ENCODE results near the gene LIMK2.
"Not testable (repeated sequence)": the region's sequence is repeated elsewhere in the genome, so short reads cannot be mapped to it uniquely, and the experiment has no call there.

The LIMK2 gene

DNA sequence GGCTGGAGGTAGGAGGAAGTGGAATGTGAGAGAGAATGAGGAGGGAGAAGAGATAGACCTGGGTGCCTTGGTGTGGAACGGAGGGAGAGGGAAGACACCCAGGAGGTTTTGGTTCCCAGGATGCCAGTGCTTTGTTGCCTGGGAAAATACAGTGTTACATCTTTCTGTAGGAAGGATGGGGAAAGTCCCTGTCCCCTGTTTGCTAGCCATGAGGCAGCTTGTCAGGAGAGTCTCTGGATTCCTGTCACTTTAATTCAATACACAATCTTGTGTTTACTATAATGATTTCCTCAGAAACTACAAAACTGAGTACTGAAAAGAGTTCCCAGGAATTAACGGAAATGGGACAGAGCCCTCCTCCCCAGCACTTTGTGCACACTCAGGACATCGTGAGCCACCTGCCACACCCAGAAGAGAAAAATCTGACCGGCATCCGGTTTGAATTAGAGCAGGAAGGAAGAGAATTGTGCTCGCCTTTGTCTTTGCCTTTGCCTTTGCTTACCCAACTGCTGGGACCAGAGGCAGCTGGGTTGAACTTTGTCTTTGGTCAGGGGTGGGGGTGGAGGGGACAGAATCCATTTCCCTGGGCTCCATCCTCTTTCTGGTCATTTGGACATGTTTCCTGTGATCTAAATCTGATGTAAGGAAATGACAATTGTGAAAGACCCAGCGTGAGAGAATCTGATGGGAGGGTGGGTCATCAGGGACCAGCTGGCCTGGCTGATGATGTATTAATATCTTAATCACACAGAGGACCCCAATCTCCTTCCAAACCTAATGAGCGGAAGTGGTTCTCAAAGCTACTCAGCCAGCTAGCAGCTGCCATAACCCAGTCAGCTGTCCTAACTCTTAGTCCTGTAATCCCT, 1.3 kb upstream of the LIMK2 start:
- DNase-seq (ENCODE audit: low spot score): no peak

DNA sequence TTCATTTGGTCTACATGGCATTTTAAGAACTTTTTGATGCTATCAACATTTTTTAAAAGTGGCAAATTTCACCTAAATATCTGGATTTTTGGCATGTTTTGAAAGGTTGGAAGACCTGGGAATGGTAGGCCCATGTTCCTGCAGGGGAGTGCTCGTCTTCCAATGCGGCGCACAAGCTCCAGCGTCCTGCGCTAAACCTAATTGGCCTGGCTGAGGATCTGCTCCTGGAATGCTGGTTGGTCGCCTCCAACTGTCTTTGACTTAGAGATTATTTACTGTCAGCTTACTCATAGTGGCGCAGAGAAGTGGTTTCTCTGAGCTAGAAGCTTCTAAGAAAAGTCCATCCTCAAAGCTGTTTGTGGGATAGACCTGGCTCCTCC, 626 bp upstream of the LIMK2 start:
- no peak for DNase-seq (ENCODE audit: low spot score)

DNA sequence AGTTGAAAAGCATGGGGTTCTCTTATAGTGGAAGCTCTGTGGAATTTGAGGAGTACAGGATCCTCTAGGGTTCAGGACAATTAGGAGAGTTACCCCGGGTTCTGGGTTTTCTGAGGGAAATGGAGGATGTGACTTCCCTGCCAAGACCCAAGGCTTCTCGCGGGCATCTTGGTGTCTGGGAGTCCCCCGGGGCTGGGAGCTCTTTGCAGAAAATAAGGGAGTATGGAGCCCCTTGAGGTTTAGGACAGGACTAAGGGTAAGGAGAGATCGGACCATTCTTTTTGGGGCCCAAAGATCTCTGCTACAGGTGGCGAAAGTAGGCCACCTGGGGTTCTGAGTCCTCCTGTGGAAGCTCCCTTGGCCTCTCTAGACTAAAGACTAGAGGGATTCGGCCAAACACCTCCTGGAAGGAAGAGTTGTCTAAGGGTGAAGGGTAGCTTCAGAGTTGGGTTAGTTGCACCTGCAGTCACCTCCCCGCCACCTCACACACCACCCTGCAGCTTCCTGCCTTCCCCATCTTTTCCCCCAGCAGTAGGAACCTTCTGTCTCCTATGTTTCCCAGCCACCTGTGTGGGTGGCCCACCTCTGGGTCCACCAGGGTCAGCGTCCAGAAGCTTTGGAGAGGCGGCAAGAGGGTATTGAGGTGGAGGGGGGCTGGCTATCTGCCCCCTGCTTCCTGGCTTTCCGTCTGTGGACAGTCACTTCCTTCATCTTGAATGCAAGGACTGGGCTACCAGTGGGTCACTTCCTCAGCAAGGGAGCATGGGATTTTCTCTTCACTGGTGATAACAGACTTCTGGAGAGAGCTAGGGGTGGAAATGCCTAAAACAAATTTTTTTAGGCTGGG, 908 bp downstream of the LIMK2 start:
- no peak for DNase-seq (ENCODE audit: low spot score)

DNA sequence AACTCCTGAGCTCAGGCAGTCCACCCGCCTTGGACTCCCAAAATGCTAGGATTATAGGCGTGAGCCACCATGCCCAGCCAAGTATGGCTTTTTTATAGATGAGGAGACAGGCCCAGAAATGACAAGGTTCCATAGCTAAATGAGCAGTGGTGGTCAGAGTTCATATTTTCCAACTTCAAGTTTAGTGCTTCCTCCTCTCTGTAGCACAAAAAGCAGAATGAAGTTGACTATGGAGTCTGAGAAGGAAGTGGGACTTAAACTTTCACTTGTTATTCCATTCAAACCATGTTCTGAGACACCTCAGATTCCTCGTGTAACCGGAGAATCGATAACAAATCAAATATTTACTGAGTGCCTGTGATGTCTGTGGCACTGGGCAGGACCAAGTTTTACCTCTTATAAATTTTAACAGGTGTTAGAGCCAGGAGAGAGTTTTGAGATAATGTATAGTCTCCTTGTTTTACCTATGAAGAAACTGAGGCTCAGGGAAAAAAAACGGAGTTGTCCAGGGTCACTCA, 3.0 kb downstream of the LIMK2 start:
- DNase-seq (ENCODE audit: low spot score): no peak

DNA sequence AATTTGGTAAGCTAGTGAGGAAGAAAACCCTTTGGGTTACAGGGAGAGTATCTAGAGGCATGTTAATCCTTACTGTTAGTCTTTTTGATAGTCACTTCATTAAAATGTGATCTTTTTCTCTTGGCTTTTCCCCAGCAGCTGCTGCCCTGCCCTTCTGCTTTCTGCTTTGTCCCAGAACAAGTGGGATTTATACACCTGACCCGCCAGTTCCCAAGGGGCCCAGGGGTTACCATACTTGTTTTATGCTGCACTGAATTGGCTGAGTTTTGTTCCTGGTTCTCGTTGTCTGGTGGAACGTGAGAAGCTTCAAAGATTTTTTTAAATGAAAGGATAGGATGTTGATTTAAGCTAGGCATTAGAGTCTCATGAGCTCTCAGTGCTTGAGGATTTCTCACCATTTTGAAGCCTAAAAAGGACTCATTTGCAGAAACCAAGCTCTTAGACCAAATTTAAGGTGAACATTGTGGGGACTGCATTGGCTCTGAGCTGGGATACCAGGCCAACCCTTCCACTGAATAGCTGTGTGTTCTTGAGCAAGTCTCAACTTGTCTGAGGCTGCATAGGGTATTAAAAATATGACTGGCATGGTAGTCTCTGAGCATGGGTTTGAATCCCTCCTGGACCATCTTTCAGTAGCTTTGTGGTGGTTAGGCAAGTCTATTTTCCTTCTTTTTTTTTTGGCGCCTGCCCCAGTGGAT, 6.6 kb downstream of the LIMK2 start:
- DNase-seq (ENCODE audit: low spot score): no peak

DNA sequence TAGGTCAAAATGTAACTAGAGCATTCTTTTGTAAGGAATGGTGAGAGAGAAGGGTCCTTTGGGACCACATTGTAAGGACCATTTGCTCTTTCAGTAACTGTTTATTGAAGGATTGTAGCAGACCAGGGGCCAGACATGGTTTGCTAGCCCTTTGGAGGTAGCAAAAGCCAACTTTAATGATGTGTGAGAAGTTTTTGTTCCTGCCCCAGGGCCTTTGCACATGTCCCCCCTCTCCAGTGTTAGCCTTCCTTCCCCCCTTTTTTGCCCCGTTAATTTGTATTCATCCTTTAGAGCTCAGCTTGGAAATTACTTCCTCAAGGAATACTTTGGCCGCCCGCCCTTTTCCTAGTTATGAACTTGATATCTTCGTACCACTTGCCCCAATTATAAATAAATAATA, 9.0 kb downstream of the LIMK2 start:
- no peak for DNase-seq (ENCODE audit: low spot score)

DNA sequence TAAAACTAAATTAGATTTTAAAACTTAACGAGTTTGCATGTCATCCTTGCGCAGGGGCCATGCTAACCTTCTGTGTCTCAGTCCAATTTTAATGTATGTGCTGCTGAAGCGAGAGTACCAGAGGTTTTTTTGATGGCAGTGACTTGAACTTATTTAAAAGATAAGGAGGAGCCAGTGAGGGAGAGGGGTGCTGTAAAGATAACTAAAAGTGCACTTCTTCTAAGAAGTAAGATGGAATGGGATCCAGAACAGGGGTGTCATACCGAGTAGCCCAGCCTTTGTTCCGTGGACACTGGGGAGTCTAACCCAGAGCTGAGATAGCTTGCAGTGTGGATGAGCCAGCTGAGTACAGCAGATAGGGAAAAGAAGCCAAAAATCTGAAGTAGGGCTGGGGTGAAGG, 10.6 kb downstream of the LIMK2 start:
- DNase-seq (ENCODE audit: low spot score): no peak

DNA sequence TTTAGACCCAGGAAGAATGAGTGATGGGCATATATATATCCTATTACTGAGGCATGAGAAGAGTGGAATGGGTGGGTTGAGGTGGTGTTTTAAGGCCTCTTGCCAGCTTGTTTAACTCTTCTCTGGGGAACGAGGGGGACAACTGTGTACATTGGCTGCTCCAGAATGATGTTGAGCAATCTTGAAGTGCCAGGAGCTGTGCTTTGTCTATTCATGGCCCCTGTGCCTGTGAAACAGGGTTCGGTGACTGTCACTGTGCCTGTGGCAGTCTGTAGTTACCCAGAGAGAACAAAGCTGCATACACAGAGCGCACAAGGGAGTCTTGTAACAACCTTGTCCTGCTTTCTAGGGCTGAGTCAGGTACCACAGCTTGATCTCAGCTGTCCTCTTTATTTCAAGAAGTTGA, 11.7 kb downstream of the LIMK2 start:
- no peak for DNase-seq (ENCODE audit: low spot score)

DNA sequence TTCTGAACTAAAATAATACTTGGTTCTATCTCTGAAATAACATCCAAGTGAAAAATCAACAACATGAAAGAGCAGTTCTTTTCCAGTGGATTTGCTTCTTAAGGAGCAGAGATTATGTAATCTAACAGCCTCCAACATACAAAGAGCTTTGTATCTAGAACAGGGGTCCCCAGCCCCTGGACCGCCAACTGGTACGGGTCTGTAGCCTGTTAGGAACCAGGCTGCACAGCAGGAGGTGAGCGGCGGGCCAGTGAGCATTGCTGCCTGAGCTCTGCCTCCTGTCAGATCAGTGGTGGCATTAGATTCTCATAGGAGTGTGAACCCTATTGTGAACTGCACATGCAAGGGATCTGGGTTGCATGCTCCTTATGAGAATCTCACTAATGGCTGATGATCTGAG, 12.6 kb downstream of the LIMK2 start:
- DNase-seq (ENCODE audit: low spot score): not testable (repeated sequence)

DNA sequence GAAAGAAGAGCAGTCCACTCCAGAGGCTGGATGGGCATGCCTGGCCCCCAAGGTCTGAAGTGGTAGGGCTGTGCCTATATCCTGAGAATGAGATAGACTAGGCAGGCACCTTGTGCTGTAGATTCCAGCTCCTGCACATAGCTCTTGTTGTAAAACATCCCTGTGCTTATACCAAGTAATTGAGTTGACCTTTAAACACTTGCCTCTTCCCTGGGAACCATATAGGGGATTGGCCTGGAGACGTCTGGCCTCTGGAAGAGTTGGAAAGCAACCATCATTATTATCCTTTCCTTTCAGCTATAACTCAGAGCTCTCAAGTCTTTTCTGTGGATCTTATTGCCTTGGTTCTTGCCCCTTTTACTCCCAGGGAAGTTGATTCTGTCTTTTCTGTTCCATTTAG, 15.1 kb downstream of the LIMK2 start:
- no peak for DNase-seq (ENCODE audit: low spot score)

DNA sequence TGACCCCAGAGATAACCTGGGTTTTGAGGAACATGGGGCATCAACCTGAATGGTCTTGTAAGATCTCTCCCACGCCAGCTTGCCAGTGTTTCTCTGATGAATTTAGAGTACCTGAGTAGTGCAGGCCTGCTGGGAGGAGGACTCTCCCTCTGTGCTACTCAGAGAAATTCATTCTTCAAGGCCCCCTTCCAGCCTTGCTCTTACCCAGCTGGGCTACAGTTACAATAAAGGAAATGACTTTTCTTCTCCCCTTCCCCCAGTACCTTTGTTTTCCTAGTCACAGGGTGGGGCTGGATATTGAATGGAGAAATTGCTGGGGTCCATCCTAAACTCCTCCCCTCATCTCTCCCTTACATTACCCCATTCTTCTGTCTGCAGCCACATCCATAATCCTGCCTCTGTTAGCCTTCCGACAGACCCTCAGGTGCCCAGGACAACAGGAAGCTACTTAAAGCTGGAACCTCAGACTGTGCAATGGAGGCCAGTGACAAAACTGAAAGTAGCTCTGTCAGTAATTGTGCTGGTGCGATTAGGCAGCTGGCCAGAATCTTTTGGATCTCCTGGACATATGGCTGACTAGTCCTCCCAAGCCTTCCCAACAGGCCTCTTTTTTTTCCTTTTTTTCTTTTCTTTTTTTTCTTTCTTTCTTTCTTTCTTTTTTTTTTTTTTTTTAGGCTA, 17.4 kb downstream of the LIMK2 start:
- DNase-seq (ENCODE audit: low spot score): no peak

DNA sequence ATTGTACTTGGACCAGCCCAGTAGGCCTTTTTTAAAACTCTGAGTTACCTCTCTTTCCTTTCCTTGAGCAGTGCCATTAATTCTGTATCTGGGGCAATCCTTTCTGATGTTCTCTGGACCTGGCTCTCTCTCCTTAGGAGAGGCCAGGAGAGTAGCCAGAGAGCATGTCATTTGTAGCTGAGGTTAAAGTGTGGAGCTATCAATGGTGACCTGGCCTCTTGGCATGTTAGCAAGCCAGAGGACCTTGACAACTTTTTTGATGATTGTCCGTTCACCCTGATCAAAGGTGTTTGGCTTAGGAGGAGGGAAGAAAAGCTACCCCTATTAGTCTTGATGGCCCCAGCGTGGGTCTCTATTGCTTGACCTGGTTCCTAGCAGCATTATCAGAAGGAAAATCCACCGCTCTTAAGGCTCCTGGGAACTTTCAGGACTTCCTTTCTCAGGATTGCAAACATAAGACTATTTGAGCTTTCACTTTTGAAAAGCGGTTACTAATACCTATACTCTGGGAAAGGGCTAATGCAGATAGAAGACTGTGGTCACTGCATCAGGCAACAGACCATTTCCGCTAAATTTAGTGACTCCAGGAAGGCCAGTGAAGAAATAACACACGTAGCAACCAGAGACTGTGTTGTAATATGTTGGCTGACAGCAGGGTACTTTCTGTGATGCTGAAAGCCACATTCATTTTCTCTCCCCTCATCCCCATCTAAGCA, 18.2 kb downstream of the LIMK2 start:
- no peak for DNase-seq (ENCODE audit: low spot score)

DNA sequence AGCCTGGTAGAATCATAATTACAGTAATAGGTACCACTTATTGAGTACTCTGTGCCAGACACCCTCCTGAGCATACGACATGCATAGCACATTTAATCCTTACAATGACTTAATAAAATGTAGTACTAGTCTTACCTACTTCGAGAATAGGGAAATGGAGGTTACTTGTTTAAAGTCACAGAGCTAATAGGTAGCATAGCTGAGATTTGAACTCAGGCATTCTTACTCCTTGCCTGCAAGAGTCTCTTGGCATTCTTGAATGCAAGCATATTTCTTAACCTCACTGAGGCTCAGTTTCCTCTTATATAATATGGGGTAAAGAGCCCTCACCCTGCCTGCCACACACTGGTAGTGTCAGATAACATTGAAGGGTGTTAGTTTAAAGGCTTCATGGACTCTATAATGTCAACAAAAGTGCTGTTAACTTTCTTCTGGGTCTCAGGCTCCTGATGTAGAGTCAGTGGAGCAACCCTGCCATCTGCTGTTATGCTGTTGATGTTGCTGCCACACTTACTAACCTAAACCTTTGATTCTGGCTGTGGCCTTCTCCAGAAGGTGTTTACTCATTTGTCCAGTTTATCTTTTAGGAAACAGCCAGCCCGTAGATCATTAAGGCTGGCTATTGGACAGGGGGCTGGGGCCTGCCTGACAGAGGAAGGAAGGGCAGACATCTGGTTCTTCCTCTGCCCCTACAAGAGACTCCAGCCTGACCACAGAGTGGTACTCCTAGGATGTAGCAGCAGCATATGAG, 18.9 kb downstream of the LIMK2 start:
- DNase-seq (ENCODE audit: low spot score): no peak

DNA sequence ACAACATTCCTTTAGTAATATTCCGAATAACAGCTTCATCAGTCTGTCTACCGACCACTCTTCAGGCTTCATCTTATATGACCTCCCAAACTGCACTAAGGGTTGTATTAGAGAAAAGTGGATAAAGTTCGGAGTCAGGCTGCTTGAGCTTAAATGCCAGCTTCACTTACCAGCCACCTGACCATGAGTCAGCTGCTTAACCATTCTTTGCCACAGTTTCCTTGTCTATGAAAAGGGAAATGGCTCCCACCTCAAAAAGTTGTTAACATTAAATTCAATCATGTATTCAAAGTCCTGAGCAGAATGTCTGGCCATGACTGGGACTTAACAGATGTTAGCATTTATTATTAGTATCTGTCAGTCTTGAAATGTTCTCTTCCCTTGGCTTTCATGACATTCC, 20.9 kb downstream of the LIMK2 start:
- no peak for DNase-seq (ENCODE audit: low spot score)

DNA sequence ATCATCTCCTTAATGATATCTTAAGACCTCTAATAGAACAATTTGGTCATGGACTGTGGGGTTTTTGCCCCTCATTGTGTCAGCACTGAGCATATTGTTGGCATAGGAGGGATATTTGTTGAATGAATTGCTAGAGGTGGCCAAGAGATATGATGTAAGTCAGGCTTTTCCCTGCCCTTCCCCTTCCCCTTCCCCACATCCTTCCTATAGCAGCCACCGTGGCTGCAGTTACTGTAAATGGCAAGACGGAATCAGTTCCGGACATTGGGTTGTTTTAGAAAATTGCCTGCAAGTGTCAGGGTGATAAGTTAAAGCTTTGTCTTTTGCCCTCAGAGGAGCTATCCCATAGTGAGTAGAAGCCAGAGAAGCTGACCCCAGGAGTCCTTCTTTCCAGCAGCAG, 23.0 kb downstream of the LIMK2 start:
- no peak for DNase-seq (ENCODE audit: low spot score)

DNA sequence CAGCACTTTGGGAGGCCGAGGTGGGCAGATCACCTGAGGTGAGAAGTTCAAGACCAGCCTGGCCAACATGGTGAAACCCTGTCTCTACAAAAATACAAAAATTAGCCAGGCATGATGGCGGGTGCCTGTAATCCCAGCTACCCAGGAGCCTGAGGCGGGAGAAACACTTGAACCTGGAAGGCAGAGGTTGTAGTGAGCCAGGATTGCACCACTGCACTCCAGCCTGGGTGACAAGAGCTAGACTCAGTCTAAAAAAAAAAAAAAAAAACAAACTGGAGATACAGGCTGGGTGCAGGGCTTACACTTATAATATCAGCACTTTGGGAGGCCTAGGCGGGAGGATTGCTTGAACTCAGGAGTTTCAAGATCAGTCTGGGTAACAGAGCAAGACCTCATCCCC, 23.9 kb downstream of the LIMK2 start:
- not testable (repeated sequence) for DNase-seq (ENCODE audit: low spot score)

DNA sequence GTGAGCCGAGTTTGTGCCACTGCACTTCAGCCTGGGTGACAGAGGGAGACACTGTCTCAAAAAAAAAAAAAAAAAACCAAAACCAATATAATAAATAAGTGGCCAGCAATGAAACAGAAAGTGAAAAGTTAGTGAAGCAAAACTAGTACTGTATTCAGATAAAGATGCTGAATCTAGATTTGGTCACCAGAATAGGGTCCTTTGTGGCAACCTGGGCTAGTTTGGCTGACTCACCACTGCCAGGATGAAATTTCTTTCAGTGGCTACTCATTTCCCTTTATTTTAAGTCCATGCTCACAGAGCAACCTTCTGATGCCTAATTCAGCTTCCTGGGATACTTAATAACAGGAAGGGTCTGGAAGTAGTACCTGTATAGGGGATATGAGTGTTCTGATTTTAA, 26.0 kb downstream of the LIMK2 start:
- no peak for DNase-seq (ENCODE audit: low spot score)

DNA sequence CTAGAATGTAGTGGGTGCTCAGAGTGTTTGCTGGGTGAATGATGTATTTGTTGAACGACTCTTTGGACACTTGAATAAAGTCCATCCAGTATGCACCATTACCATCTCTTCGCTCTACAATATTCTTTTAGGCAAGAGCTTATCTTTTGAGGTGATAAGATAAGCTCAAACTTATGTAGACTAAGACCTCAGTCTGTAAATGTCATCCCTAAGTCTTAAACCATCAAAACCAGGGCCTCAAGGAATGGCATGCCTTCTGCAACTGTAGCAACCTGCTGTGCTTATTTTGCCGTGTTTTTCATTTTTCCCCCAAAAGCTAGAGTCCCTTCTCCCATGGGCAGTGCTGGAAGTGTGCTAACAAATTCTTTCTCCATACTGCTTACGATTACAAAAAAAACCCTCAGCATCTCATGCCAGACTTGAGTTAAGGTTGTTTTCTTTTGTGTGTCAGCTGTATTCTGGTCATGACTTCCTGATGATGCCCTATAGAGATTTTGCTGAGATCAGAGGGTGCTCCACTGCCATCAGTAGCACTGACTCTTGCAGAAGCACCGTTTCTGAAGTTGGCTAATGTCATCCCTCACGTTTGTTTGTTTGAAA, 27.8 kb downstream of the LIMK2 start:
- no peak for DNase-seq (ENCODE audit: low spot score)

DNA sequence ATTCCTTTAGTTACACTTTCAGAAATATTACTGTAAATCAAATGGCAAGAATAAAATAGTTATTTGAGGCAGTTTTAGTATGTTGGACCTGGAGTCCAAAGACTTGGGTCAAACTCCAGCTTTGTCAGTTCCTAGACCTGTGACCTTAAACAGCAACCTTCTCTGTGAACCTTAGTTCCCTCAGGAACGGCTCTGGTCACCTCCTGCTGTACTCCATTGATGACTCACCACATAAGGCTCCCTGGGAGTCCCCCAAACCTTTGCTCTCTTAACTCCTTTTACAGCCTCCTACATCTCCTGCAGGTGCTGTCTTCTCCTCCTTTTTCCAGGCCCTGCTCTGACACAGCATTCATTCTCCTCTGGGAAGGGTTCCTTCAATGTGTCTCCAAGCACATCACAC, 29.1 kb downstream of the LIMK2 start:
- no peak for DNase-seq (ENCODE audit: low spot score)

DNA sequence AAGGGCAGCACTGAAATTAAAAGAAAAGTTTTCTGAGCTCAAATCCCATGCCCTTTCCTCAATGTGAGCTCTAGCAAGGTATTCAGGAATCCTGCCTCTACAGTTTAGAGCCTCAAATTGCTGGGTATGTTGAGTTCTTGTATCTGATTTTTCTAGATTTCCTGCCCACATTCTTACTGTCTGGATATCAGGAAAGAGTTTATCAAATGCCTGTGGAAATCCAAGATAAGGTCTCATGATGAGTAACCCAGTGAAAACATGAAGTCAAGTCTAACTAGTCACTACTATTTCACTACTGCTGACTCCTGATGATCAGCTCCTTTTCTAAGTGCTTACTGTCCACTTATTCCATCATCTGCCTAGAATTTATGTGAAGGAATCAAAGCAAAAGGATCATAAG, 29.8 kb downstream of the LIMK2 start:
- no peak for DNase-seq (ENCODE audit: low spot score)

Data from SK-N-DZ (cell line).